ENCODE results near the gene CUBN. TPM values are rescaled to one million over a fixed set of nuclear protein-coding genes. Genes with fewer than 3 reads are reported as not detected.

The CUBN gene
- total and polyA plus RNA-seq, 9 of the 15 experiments (the other 6 are each of a cell fraction or from before 2014, with no cell fraction given), result 0.04 to 0.33 (median 0.09) TPM

GRCh38 chr10:17115683-17116082 is 13.9 kb downstream of the CUBN start:
- no peaks in the 10 kb centered on the region for H4K20me1 ChIP-seq (replicated peaks; ENCODE audit: control insufficient read depth, insufficient read depth, low read length)
- intact Hi-C loops (cut with micrococcal nuclease) (loop anchor here (5.0 kb wide), 1 partner anchor 88 kb away; no protein-coding TSS in a partner anchor), in situ Hi-C loops (cut with MboI) (no loop called here)
- H3K4me2 ChIP-seq (ENCODE audit: insufficient read depth, low read length), result no peak overlapping the region
- no peak overlapping the region for H3K4me3 ChIP-seq
- H3K9me3 ChIP-seq (replicated peaks; ENCODE audit: control insufficient read depth, insufficient read depth, low read depth, low read length), result no peaks in the 10 kb centered on the region
- POLR2A ChIA-PET, result no interaction called here
- H3K36me3 ChIP-seq (ENCODE audit: control insufficient read depth, insufficient read depth, low read length), result no peaks in the 10 kb centered on the region
- peak overlapping the region; percentile 16; the same call in 1 of the 2 replicates for H2AFZ ChIP-seq (ENCODE audit: low read depth, low read length)
- DNase-seq (ENCODE audit: extremely low read depth in 1 of 4, low spot score in 3 of 4) (peak in 1 of 4 experiments; percentile 43), FAIRE-seq (peak; percentile 11), ATAC-seq (peak; percentile 53; the same call in 1 of the 3 replicates)
- peaks cover 0 to 5% of the 10 kb centered on the region in 2 experiments; a peak in 2 of 5 replicates for H3K27me3 ChIP-seq (ENCODE audit: control insufficient read depth in 2 of 2, insufficient read depth in 2 of 2, low read length in 2 of 2)
- no peak overlapping the region for H3K27ac ChIP-seq (ENCODE audit: extremely low read depth, low read depth, low read length)
- H3K4me1 ChIP-seq (replicated peaks in 1 of 2; ENCODE audit: control insufficient read depth in 2 of 2, insufficient read depth in 2 of 2, low read length in 2 of 2), result no peaks in the 10 kb centered on the region; a peak in 1 of 5 replicates
- H3K79me2 ChIP-seq (ENCODE audit: control insufficient read depth, insufficient read depth, low read length), result no peaks in the 10 kb centered on the region
- H3K9me1 ChIP-seq (ENCODE audit: control insufficient read depth, insufficient read depth, low read length), result no peaks in the 10 kb centered on the region
- H3K9ac ChIP-seq (ENCODE audit: insufficient read depth in 1 of 2, low read depth in 2 of 2, low read length in 2 of 2), result no peak overlapping the region
- CTCF ChIA-PET (ENCODE audit: low intra/inter-chr PET ratio), result no interaction called here
- WGBS (ENCODE audit: insufficient coverage, low coverage, missing lambda C conversion rate), result 9% methylated on average over 5 of the region's 5 CpGs
- no TSS peak for BruUV-seq (replicated peaks)
- no peak for TF ChIP-seq HMG20A (CRISPR knock-in tag; conservative IDR thresholded peaks at IDR 0.05)
- TF ChIP-seq SAFB2 (IDR thresholded peaks at IDR 0.05; ENCODE audit: borderline replicate concordance, low read depth, low read length, severe bottlenecking), result no peak
- TF ChIP-seq MTA3 (IDR thresholded peaks at IDR 0.05; ENCODE audit: borderline replicate concordance), result no peak
- peak in 1 of 2 experiments; percentile 16; a peak in 1 of 4 replicates for TF ChIP-seq TBL1XR1 (IDR thresholded peaks at IDR 0.05; ENCODE audit: low read length in 2 of 2)
- no peak for TF ChIP-seq DACH1 (IDR thresholded peaks at IDR 0.05; ENCODE audit: partially characterized antibody)
- no peak for TF ChIP-seq ZNF609 (CRISPR knock-in tag; IDR thresholded peaks at IDR 0.05; ENCODE audit: borderline replicate concordance)
- no peak for TF ChIP-seq LEF1 (IDR thresholded peaks at IDR 0.05)
- peak in 1 of 2 experiments; percentile 72; a peak in 2 of 4 replicates for TF ChIP-seq RCOR1 (IDR thresholded peaks at IDR 0.05; ENCODE audit: borderline replicate concordance in 1 of 2, low read depth in 2 of 2, low read length in 2 of 2)
- TF ChIP-seq SMARCA4 (IDR thresholded peaks at IDR 0.05), result peak; percentile 32; the same call in 1 of the 2 replicates
- TF ChIP-seq DPF2 (IDR thresholded peaks at IDR 0.05), result peak; percentile 68
- TF ChIP-seq HNRNPL (IDR thresholded peaks at IDR 0.05; ENCODE audit: low read depth, low read length), result no peak
- TF ChIP-seq FOSL1 (tag; conservative IDR thresholded peaks at IDR 0.05), result 0 out of 2 replicates have a peak, but pooled peaks have one; percentile 27
- no peak for TF ChIP-seq TRIM25 (IDR thresholded peaks at IDR 0.05; ENCODE audit: borderline replicate concordance)
- no peak for TF ChIP-seq ZNF232 (CRISPR knock-in tag; IDR thresholded peaks at IDR 0.05)
- TF ChIP-seq NCOA6 (IDR thresholded peaks at IDR 0.05), result no peak
- TF ChIP-seq MLLT1 (IDR thresholded peaks at IDR 0.05), result no peak
- TF ChIP-seq ZC3H11A (IDR thresholded peaks at IDR 0.05; ENCODE audit: low read depth, low read length), result no peak

Measured in K562 (cell line).